ENCODE measurements around the gene BMP15.

BMP15 gene

DNA sequence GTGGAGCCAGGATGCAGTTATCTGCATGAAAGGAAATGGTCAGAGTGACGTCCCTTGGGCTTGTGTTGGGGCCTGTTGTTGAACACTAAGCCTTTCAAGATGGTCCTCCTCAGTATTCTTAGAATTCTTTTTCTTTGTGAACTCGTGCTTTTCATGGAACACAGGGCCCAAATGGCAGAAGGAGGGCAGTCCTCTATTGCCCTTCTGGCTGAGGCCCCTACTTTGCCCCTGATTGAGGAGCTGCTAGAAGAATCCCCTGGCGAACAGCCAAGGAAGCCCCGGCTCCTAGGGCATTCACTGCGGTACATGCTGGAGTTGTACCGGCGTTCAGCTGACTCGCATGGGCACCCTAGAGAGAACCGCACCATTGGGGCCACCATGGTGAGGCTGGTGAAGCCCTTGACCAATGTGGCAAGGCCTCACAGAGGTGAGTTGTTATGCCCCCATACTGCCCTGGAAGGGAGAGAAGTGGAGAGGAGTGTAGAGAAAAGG lies at the start of gene BMP15:
TSS of gene BMP15 (plus strand) at position 51 of the 492 bp plus-strand sequence. CDS start at position 100, 49 bp downstream.
- DNase-seq, result no peak

DNA sequence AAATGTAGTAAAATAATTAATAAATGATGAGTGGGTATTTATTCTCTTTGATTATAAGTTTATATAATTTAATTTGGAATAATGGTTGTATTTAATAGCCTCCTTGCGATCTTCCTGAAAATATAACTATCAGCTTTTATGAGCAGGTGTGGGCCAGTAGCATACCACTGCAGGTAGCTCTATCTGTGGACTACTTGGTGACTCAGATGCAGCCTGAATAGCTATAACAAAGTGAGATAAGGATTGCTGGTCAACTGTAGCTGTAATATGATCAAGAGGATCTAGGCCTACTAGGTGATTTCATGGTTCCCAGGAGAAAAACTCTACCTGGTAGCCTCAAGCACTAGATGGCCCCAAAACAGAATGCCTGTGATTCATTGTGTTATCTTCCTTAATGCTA lies 47.1 kb upstream of the BMP15 start:
- no peak for DNase-seq

DNA sequence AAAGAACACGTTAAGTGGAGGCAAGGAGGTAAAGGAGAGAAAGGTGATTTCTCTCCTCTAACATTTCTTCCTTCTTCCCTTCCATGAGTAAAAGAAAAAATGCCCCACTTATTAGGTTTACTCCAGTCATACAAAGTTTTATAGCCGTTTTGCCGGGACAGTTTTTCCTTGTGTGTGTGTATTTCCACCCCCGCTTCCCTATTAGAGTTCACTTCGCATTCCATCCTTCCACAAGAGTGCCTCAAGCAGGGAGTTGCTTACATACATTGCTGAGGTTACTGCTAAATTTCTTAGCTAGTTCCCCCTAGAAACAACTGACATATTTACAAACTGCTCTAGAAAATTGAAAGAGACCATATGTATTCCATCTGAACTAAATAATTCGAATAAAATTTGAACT lies 45.2 kb upstream of the BMP15 start:
- DNase-seq, result no peak

DNA sequence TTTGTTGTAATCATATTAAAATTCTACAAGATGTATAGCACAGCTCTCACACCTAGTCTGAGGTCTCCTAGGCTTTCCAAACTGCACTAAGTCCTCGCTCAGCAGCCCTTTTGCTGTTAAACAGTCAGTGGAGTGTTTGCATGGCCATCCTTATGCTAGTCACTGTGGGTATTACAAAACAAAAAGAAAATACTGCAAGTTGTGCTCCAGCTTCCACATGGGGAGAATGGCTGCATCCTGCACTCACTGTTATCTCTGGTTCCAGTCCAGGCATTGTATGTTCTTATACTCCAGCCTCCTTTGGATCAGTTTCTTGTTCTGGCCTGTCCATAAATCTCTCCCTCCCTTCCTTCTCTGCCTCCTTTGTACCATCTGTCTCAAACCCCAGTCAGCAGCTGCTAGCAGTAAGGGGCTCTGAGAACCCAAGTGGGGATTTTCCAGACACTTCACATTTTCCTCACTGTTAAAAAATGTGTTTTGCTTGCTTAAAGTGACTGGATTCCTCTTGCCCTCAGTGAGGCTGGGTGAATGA lies 38.5 kb upstream of the BMP15 start:
- DNase-seq, result no peak

DNA sequence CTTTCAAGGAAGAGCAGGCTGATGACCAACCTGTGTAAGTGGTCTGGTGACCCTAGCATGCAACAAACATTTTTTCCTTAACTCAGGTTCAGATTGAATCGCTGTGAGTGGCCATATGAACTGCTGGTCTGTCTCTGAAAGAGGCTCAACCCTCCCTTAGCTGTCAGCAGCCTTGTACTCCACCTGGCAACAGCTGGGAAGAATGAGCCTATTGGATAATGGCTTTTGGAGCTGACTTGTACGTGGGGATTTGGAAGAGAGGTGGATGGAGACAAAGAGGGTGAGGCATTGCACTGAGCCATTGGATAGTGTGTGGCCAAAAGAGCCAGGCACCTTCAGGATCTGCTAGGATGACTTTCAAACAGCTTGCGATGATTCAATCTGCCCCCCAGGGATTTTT lies 35.7 kb upstream of the BMP15 start:
- DNase-seq, result no peak

DNA sequence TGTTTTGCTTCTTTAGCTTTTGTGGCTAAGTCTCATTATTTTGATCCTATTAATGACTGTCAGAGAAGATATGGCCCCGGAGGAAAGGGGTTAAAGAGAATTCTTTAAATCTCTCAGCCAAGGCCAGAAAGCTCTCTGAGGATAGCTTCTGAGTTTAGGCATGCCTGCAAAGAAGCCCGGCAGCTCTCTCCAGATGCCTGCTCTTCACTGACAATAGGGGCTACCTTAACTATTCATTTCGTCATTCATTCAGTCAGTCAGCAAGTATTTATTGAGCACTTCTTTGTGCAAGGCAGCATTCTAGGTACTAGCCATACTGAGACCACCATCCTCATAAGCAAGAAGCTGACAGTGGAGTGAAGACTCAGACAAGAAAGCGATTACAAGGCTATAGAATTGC lies 34.0 kb upstream of the BMP15 start:
- no peak for DNase-seq

DNA sequence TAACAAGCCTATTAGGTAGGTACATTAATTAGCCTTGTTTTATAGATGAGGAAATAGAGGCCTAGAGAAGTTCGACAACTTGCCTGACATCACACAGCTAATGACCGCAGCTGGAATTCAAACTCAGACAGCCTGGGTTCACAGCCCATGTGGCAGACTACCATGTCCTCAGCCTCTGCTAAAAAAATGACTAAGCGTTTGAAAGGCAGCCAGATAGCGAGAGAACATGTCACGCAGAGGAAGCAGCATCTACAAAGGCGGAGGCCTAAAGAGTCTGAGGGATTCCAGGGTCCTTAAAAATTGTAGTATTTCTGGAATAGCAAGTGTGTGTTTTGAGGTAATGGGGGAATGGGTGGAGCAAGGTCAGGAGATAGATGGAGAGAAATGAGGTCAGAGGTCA lies 33.2 kb upstream of the BMP15 start:
- DNase-seq, result no peak

DNA sequence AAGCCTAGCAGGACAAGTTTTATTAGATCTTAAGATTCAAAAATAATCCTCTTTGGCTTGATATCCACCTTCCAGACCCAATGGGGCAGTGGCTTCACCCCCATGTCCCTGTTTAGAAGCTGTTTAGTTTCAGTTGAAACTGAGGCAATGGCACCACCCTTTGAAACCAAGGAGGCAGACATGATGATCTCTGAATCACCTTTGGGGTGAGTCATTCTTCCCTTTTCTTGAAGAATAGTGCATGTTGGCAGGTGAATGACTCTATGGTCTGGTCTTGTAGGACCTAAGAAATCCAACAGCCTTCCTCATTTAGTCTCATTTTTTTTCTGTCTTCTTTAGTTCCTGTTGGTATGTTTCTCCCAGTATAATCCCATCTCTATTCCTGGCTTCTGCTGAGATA lies 29.5 kb upstream of the BMP15 start:
- DNase-seq, result no peak

DNA sequence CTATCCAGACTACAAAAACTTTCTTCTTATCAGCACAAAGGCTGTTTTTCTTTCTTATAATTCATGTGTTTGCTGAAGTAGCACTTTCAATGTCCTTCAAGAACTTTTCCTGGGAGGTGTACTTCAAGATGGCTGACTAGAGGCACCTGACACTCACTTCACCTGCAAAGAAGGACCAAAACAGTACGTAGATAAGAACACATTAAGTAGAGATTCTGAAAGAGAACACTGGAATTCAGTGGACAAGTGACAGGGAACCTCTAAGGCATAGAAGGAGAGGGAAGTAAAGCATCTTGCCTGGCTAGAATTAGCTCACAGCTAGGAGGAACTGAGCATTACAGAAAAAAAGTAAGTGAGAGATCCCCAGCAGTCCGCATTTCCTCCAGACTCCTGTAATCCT lies 21.7 kb upstream of the BMP15 start:
- no peak for DNase-seq

DNA sequence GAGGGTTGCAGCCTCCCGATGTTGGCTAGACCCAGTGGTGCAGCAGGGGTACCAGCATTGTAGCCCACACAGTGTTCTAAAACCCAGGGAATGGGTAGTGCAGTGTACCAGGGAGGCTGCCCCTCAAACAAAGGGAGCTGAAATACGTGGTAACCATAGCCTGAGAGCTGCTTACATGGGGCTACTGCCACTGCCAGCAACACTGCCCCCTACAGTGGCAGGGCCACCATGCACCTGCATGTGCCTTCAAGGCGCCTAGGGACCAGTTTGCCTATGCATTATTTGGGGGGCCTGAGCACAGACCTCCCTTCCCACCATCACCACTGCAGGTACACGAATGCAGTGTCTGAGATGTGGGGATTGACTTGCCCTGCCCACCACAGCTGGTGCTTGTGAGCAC lies 21.0 kb upstream of the BMP15 start:
- DNase-seq, result no peak

DNA sequence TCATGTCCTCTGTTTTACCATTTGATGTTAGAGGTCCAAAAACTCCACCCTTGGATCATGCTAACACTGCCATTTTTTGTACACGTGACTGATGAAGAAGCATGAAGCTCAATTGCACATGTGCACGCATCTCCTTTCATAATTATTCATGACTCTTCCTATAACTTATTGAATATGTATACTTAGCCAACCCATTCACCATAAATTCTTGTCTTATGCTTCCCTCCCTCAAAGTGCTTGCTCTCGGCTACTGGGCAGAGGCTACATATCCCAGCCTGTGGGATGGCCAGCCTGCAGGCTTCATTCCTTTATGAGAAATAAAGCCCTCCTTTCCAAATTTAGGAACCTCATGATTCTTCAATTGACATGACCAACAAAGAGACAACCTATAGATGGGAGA lies 17.5 kb upstream of the BMP15 start:
- no peak for DNase-seq

DNA sequence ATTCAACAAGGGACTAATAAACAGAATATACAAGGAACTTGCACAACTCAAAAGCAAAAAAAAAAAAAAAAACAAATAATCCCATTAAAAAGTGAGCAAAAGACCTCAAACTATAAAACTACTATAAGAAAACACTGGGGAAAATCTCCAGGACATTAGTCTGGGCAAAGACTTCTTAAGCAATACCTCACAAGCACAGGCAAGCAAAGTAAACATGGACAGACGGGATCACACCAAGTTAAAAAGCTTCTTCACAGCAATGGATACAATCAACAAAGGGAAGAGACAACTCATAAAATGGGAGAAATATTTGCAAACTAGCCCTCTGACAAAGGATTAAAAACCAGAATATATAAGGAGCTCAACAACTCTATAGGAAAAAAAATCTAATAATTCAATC lies 17.1 kb upstream of the BMP15 start:
- no peak for DNase-seq

DNA sequence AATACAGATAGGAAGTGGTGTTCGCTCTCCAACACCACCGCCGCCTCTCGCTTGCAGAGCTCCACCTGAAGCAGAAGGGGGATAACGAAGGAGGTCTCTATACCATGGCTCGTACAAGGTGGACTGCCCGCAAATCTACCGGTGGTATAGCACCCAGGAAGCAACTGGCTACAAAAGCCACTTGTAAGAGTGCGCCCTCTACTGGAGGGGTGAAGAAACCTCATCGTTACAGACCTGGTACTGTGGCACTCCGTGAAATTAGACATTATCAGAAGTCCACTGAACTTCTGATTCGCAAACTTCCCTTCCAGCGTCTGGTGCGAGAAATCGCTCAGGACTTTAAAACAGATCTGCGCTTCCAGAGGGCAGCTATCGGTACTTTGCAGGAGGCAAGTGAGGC lies 5.2 kb upstream of the BMP15 start:
- no peak for DNase-seq

DNA sequence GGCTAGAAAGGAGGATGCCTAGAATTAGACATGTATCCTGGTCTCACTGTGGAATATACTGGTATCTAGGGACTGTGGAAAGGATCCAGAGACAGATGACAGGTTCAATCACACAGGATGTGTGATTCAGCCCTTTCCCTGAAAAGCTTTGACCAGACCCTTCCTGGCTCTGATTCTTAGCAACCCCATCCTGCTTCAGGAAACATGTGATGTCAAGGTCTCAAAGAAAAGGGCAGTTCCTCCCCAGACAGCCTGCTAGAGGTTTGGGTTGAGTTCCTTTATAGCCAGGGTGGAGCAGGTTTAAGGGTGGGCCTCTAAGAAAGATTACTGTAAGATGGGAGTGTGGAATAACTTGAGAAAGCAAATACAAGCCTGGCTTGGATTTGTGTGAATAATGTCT lies 3.0 kb downstream of the BMP15 start:
- DNase-seq, result no peak

DNA sequence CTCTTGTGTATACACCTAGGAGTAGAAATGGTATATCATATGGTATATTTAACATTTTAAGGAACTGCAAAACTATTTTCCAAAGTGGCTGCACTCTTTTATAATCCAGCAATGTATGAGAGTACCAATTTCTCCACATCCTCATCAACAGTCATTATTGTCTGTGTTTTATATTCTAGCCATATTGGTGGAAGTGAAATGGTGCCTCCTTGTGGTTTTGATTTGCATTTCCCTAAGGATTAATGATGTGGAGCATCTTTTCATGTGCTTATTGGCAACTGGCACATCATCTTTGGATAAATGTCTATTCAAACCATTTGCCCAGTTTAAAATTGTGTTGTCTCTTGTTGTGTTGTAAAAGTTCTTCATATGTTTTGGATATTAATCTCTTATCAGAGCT lies 9.6 kb downstream of the BMP15 start:
- no peak for DNase-seq

DNA sequence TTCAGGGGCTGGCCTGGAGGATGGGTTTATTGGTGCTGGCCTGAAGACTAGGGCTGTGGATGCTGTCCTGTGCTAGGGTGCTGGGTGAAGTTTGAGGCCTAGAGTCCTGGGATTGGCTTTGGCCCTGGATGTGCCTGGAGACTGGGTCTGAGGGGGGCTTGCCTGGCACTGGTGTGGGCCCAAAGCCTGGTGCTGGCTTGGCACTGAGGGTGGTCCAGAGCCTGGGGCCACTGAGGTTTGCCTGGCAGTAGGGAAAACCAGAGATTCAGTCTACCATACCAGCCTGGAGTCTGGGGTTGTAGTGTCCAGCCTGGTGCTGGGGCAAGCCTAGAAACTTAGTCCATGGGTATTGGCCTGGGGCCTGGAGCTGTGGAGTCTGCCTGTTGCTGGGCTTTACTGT lies 16.6 kb downstream of the BMP15 start:
- DNase-seq, result no peak

DNA sequence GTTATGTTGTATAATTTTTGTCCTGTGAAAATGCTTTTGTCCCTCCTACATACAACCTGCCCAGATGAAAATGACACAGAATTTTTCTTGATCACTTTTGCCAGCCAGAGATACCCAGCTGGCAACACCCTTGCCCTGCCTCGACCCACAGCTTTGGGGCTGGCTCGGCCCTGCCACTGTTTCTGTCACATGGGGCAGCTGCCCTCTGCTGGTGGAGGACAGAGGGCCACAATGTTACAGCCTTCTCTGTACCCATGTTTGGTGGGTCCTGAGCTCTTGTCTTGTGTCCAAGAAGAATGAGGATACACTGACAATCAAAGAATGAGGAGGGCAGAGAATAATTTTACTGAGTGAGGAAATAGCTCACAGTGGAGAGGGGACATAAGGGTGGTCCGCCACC lies 31.1 kb downstream of the BMP15 start:
- no peak for DNase-seq

DNA sequence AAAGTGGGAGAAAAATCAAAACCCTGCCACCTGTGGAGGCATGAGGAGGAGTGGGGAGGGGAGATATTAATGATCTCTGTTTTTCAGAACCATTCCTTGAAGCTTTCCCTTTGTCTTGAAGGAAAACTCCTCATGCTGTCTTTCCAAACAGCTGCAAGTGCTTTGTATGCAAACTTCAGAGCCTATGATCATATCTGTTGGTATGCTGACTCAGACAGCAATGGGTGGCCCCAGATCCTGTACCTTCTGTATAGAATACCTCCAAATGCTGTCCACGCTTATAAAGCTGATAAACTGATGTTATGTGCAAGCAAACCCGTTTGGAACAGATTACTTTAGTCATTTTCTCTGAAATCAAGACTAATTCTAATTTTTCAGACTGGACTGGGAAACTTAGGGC lies 31.9 kb downstream of the BMP15 start:
- DNase-seq, result no peak

DNA sequence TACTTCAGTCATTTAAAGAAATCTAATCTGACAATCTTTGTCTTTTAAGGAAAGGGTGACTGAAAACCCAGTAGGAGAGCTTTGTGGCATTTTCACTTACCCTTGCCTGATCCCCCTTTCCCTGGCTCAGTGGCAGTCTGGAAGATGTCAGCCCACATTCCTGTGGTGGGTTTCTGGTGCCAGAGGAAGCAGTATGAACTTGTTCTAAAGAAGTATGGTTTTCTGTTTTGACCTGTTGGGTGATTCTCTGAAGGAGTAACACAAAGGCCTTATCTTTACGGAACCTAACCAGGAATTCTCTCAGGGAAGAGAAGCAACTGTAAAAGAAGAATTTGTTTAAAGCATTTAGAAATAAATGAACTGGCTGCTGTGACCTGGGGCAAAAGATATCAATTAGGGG lies 41.9 kb downstream of the BMP15 start:
- no peak for DNase-seq

DNA sequence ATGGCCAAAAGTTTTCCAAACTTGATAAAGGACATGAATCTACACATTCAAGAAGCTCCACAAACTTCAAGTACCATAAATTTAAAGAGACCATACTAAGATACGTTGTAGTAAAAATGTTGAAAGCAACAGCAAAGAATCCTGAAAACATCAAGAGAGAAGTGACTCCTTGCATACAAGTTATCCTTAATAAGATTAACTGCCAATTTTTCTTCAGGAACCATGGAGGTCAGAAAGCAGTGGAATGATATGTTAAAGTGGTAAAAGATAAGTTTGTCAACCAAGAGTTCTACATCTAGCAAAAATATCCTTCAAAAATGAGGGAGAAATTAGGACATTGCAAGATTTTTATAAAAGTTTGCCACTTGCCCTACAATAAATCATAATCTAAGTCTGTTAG lies 43.3 kb downstream of the BMP15 start:
- DNase-seq, result no peak

DNA sequence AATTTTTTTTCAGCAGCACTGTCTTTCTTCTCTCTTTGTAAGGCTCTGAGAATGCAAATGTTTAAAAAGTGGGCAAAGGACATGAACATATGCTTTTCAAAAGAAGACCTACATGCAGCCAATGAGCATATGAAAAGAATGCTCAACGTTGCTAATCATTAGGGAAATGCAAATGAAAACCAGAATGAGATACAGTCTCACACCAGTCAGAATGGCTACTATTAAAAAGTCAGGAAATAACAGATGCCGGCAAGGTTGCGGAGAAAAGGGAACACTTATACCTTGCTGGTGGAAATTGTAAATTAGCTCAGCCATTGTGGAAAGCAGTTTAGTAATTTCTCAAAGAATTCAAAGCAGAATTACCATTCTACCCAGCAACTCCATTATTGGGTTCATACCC lies 51.6 kb downstream of the BMP15 start:
- no peak for DNase-seq

DNA sequence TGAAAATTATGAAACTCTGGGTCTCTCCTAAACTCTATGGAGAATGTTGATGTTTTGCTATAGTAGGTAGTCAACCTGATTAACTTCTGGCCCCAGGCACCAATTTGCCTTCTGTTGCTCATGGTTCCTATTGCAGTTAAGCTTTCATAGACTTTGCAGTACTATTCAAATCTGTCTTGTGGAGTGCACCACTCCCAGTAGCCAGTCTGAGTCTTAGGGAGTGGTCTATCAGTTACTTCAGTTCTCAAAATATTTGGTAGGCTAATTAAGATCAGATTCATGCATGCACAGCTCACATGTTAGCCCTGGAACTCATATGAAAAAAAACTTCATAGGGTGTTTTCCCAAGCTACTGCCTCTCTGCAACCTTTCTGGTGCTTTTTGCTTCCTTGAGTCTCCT lies 53.3 kb downstream of the BMP15 start:
- DNase-seq, result no peak
